Astrocyte (in vitro differentiated cells and primary cell): Measurements from ENCODE around the gene BBS5.

Source experiments
- EZH2 ChIP-seq: IDR thresholded peaks from 2 replicates; pipeline ENCODE4 v1.6.1; 2012; ENCODE audit warnings: mild to moderate bottlenecking, low read length, inconsistent platforms; ENCODE audit not compliant: insufficient read depth
- TF ChIP-seq, protein P1 (sequence below): IDR thresholded peaks from 2 replicates; pipeline ENCODE4 v1.5.1; 2011; ENCODE audit warnings: low read depth, mild to moderate bottlenecking, inconsistent platforms, low read length, moderate library complexity; ENCODE audit not compliant: insufficient read depth

DNA sequence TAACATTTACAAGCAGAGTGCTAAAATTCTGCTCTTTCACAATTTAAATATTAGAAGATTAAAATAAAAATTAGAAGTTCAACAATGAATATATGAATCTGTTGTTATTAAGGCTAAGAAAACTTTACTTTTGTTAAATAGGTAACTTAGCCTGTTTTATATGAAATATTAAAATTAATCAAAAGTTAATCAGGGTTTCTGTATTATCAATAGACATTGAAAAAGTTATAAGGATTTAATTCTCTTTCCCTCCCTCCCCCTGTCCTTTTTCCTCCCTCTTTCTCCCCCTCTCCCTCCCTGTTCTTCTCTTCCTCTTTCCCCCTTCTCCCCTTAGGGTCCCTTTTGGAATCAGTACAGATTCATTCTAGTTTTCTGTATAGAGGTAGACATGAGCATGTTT is 12.1 kb downstream of the BBS5 start:
- TF ChIP-seq, protein P1, sequence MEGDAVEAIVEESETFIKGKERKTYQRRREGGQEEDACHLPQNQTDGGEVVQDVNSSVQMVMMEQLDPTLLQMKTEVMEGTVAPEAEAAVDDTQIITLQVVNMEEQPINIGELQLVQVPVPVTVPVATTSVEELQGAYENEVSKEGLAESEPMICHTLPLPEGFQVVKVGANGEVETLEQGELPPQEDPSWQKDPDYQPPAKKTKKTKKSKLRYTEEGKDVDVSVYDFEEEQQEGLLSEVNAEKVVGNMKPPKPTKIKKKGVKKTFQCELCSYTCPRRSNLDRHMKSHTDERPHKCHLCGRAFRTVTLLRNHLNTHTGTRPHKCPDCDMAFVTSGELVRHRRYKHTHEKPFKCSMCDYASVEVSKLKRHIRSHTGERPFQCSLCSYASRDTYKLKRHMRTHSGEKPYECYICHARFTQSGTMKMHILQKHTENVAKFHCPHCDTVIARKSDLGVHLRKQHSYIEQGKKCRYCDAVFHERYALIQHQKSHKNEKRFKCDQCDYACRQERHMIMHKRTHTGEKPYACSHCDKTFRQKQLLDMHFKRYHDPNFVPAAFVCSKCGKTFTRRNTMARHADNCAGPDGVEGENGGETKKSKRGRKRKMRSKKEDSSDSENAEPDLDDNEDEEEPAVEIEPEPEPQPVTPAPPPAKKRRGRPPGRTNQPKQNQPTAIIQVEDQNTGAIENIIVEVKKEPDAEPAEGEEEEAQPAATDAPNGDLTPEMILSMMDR, result no peak
- no peak for TF ChIP-seq EZH2
